GM18907 (cell line): ENCODE measurements around the gene ADAMTS9.

ENCODE experiments used
- ATAC-seq: cut with Tn5 transposase; IDR thresholded peaks from one replicate; pipeline ENCODE4 v1.9.1; 2021; ENCODE audit warnings: mild to moderate bottlenecking, moderate library complexity; ENCODE audit not compliant: unreplicated experiment

Gene ADAMTS9

DNA sequence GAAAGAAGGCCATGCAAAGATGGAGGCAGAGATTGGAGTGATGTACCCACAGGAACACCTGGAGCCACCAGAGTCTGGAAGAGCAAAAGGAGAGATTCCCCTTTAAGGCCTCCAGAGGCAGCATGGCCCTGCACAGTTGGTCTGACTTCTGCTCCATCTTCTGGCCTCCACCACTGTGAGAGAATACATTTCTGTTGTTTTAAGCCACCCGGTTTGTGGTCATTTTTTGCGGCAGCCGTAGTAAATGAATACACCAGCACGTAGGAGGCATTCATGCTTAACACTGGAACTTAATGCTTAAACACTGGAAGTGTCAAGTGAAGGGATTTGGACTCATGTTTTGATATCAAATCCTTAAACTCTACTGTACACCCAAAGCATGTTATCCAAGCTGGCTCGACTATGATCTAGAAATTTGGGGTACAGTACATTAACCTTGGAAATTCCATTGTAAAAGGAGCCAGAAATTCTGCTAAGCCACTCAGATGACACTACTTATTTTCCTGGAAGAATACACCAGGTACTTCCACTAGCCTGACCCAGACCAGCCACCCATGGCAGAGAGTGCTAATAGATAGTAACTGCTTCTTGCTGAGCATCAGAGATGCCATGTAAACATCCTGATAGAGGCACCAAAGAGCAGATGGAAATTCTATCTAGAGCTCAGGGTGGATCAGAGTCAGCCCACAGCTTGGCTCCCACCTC, 190.9 kb downstream of the ADAMTS9 start:
- no peak for ATAC-seq

DNA sequence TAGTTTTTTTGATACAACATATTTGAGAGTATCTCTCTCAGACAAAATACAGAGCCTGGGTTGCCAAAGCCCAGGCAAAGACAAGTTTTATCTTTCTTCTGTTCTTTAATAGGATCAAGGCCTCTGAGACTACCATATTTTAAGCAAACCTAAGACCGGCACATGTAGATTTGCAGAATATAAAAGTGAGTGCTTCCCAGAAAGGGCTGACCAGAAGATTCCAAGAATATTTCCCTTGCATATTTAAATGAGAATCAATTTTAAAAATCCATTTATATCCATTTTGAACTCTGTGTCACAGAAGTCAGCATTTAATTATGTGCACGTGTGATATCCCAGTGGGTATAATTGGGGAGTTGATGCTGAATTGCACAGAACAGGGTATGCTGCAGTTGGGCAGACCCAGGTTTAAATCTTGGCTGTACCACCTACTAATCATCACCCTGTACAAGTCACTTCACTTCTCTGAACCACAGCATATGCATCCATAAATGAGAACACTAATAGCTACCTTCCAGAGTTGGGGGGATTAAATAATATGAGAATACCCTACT, 191.9 kb downstream of the ADAMTS9 start:
- no peak for ATAC-seq

GRCh38 chr3:64495121-64495780, 192.5 kb downstream of the ADAMTS9 start:
- no peak for ATAC-seq

GRCh38 chr3:64494526-64494925, 193.3 kb downstream of the ADAMTS9 start:
- ATAC-seq = no peak

- no peak for ATAC-seq
Measured at GRCh38 chr3:64493149-64493548, 194.7 kb downstream of the ADAMTS9 start.

DNA sequence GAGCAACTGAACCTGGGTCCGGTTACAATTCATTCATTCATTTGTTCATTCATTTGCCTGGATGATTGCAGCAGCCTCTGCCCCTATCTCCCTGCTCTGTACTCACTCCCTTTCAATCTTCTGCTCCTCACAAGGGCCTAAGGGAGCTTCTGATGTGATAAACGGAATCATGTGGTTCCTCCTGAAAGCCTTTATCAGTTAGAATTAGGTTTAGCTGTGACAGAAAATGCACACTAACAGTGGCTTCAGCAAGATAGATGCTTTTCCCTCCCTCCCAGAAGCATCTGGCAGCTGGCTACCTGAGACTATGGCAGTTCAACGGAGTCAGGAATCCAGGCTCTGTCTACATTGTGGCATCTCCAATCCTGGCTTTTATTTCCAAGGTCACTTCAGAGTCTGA, 196.0 kb downstream of the ADAMTS9 start:
- ATAC-seq = no peak

DNA sequence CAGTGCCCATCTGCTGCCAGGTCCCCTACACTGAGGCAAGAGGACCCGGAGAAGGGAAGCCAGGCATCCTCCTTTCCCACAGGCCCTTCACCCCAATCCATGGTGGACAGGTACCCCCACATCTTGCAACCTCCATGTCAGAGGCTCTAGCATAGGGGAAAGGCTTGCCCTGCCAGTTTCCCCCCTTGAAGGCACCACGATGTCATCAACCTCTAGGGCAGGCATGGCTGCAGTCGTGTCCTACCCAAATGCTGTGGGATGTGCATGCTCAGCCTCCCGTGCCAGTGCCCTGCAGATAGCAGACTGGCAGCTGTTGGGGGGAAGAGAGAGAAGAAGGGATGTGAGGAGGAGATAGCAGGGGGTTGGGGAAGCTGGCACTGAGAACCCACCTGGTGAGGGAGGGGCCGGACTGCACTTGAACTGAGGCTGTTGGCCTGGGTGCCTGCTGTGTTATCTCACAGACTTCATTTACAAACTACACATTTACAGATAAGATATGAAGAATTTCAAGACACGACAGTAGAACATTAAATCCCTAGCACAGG, 197.5 kb downstream of the ADAMTS9 start:
- ATAC-seq = no peak

- ATAC-seq = no peak
Measured at GRCh38 chr3:64489361-64490044, 198.3 kb downstream of the ADAMTS9 start.

- no peak for ATAC-seq
Measured at GRCh38 chr3:64488939-64489338, 198.9 kb downstream of the ADAMTS9 start.

DNA sequence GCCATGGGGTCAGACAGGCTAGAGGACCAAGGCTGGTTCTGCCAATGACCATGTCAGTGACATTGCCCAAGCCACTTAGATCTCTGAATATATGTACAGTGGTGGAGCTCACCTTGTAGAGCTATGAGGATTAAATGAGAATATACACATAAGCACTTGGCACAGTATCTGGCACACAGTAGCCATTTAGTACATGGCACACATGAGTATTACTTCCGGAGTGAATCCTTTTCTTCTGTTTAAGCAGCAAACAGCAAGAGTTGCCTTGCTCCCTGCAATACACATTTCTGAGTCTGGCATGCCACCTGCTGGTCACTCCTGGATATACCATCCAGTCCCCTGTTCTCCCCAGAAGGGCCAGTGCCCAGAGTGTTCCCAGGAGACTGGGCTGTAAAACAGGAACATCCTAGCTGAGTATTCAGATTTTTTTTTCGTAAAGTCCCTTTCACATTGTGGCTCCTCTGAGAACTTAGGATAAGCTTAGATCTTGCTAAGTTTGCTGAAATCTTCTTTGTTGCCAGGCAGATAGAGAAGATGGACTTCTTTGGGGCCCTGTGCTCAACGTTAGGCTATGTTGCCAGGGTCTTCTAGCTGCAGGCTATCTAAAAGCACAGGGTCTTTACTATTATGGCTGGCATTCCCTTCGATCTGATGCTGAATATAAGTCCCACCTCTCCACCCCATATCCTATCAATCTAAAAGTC, 203.4 kb downstream of the ADAMTS9 start:
- ATAC-seq = peak; percentile 99

- ATAC-seq = no peak
Measured at GRCh38 chr3:64483467-64483866, 204.3 kb downstream of the ADAMTS9 start.

- ATAC-seq = no peak
Measured at GRCh38 chr3:64475037-64475436, 212.8 kb downstream of the ADAMTS9 start.

DNA sequence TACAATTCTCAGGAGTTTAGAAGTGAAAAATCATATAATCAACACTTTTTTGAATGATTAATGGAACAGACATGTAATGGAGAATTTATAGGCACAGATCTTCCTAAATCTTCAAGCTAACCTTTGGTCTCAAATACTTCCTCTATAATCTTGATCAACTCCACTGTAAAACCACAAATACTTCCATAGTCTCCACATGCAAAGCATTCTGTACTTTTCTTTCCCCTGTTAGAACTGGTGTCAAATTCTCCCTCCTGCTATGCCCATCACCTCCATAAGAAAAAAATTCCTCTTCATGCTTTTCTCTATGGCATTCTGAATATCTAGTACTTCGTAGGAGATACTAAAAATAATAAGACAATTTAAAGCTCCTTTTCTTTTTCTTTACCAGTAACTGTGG, 214.3 kb downstream of the ADAMTS9 start:
- ATAC-seq = no peak

DNA sequence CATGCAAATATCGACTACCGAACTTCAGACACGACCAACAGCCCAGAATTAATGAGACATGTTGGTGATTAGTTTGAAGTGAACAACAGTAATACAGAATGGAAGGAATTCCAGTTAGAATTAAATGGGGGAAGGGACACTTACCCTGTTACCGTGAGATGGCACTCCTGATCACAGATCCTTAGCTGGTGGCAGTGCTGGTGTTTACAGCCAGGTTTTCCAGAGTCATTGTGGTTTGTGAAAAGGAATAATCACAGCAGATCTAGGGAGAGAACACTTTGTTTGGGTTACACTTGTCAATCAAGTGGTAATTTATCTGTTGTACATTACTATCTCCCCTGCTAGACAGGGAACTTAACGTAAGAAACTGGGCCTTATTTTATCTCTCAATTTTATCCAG, 217.4 kb downstream of the ADAMTS9 start:
- no peak for ATAC-seq

DNA sequence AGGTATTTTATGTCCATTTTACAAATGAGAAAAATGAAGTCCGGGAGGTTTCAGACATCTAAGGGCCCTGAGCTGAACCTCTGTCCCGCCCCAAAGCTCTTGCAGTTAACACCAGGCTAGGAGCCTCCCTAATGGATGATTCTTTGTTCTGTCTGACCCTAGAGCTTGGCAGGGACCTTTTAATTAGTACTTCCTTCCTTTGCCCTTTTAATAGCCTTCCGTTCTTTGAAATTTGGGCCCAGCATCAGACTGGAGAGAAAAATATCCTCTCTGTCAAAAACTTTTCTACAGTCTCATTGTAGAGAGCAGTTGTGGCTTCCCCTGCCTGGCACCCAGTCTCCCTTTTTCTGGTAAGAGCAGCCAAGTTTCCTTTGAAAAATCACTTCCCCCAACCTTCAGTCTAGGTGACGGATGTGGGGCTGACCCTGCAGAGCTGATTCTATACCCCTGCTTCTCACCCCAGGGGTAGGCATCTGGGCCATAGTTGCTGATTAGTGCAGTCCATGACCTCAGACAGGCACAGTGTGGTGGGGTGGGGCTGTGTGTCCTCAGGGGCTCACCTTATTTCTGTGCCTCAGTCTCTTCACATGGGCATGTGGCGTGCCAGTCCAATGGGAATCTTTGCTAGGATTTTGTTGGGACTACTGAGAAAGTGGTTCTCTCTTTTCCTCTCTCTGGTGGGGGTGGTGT, 220.4 kb downstream of the ADAMTS9 start:
- ATAC-seq = no peak
